ENCODE data around the gene STUM. TPM values are rescaled to one million over a fixed set of nuclear protein-coding genes. Genes with fewer than 3 reads are reported as not detected.
A peak's percentile ranks its signal among the peaks of the same experiment; 100 is the strongest.

STUM gene
- total RNA-seq, 1 donor from 2014 or later = 0.85 TPM

DNA sequence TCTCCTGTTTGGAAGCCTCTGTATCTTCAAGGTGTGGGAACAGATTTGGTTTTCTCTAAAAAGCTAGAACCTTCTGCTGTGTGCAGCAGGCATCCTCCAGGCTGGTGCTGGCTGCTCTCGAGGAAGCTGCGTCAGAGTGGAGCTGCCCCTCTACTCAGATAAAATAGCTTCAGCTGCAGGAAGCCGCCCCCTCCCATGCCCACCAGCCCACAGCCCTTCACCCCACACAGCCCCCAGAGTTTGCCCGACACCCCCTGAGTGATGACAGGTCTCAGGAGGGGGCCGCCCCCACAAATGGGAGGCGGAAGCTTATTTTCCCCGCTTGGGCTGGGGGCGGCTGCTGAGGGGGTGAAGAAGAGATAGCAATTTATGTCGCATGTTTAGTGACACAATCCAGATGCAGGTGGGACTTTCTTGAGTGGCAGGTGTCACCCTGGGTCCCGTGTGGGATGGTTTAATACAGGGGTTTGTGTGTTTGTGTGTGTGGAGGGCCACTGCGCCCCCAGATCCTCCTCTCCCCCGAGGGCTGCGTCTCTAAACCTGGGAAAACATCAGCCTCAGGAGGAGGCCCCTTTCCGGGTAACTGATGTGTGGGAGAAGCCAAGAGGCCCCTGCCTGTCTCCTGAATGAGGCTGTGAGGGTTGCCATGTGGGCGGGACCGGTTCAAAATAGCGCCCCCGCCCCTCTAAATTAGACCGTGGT, 55.4 kb downstream of the STUM start:
- Histone ChIP-seq H3K4me3 (no peak overlapping the region), H3K27ac (replicated peaks) (peak overlapping the region; percentile 83), H3K36me3 (no peaks in the 10 kb centered on the region), H3K9me3 (replicated peaks) (no peaks in the 10 kb centered on the region), H3K4me1 (peaks cover 52% of the 10 kb centered on the region), H3K27me3 (ENCODE audit: low read depth) (no peaks in the 10 kb centered on the region)
- no peak for DNase-seq
- TF ChIP-seq, protein P1, sequence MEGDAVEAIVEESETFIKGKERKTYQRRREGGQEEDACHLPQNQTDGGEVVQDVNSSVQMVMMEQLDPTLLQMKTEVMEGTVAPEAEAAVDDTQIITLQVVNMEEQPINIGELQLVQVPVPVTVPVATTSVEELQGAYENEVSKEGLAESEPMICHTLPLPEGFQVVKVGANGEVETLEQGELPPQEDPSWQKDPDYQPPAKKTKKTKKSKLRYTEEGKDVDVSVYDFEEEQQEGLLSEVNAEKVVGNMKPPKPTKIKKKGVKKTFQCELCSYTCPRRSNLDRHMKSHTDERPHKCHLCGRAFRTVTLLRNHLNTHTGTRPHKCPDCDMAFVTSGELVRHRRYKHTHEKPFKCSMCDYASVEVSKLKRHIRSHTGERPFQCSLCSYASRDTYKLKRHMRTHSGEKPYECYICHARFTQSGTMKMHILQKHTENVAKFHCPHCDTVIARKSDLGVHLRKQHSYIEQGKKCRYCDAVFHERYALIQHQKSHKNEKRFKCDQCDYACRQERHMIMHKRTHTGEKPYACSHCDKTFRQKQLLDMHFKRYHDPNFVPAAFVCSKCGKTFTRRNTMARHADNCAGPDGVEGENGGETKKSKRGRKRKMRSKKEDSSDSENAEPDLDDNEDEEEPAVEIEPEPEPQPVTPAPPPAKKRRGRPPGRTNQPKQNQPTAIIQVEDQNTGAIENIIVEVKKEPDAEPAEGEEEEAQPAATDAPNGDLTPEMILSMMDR (IDR thresholded peaks at IDR 0.05; ENCODE audit: borderline replicate concordance) = no peak
- intact Hi-C loops (cut with micrococcal nuclease) = loop anchor here (10.0 kb wide), 1 partner anchor 59 kb away; the partner anchor contains the start of gene STUM

DNA sequence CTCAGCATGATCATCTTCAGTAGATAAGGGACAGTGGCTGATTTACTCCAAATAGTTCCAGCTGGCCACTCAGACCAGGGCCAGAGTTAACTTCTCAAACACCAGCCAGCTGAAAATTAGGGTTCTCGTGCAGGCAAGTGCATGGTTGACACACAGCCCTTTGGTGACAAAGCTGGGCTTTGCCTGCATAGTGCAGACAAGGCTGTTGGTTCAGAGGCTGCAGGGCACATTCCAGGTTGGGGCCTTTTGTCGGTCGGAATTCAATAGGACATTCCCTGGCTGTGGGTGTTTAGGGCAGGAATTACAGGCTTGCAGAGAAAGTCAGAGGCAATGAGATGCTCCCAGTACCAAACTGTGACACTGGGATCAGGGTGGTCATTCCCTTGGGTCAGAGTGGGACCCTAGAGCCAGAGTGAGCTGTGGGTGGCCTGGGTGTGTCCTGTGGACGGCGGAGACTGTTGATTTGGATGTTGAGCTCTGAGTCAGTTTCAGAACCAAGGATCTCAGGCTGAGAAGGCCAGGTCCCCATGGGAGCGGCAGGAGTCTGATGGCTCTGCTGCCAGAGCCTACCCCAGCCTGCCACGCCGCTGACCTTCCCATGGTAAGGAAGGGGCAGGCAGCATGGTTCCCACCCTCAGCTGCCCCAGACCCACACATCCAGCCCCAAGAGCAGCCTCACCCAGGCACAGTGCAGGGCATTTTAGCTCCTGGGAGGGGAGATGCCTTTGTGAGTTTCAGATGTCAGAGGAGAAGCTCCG, 56.2 kb downstream of the STUM start:
- H3K9me3 ChIP-seq (replicated peaks) = no peaks in the 10 kb centered on the region
- H3K27me3 ChIP-seq (ENCODE audit: low read depth) = no peaks in the 10 kb centered on the region
- intact Hi-C loops (cut with micrococcal nuclease) = loop anchor here (10.0 kb wide), 1 partner anchor 60 kb away; the partner anchor contains the start of gene STUM
- no peak for DNase-seq
- peaks cover 57% of the 10 kb centered on the region for H3K4me1 ChIP-seq
- H3K27ac ChIP-seq (replicated peaks) = peak overlapping the region; percentile 83
- TF ChIP-seq, protein P1 (IDR thresholded peaks at IDR 0.05; ENCODE audit: borderline replicate concordance) = no peak
- no peak overlapping the region for H3K4me3 ChIP-seq
- H3K36me3 ChIP-seq = no peaks in the 10 kb centered on the region

- intact Hi-C loops (cut with micrococcal nuclease) = loop anchor here (10.0 kb wide), 1 partner anchor 61 kb away; the partner anchor contains the start of gene STUM
- Histone ChIP-seq H3K27me3 (ENCODE audit: low read depth) (no peaks in the 10 kb centered on the region), H3K27ac (replicated peaks) (peak overlapping the region; percentile 83), H3K4me1 (peaks cover 63% of the 10 kb centered on the region), H3K9me3 (replicated peaks) (no peaks in the 10 kb centered on the region), H3K36me3 (no peaks in the 10 kb centered on the region), H3K4me3 (no peak overlapping the region)
- DNase-seq = no peak
- TF ChIP-seq, protein P1 (IDR thresholded peaks at IDR 0.05; ENCODE audit: borderline replicate concordance) = no peak
Measured at GRCh38 chr1:226605318-226605950, 56.9 kb downstream of the STUM start.

DNA sequence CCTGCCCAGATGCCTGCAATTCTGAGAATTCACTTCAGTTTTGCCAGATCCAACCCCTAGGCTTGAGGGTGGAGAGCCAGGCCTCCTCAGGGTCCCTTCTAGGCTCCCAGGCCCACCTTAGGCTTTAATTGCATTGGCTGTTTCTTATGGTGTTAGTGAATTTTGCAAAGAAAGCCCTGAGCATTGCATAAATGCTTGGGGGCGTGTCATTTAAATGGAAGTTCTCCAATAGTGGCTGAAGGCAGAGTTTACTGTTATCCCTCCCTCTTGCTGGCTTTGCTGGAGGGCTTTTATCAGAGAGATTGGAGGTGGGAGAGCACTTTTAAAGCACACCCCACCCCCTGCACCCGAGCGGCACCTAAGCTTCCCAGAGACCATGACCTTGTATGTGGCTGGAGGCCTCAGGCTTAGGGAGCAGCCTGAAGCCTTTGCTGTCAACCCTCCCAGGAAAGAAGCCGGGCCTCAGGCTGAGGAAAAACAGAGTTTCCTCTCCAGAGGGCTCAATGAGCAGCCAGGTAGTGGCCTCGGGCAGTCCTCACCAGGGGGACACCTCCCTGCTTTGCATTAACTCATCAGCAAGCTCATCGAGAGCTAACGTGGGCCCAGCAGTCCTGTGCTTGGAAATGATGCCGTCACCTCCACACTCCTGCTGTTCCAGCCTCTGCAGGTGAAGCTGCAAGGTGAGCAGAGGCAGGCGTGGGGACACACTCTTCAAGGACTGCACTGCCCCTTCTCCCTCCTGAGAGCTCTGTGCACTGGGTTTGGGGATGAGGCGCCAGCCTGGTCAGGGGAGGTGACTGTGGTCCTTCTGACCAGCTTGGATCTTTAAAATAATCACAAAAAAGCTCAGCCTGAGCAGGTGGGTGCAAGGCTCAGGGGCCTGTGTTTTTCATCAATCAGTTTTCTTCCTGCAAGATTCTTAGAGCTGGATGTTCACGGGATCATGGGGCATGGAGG, 58.0 kb downstream of the STUM start:
- TF ChIP-seq, protein P1 (IDR thresholded peaks at IDR 0.05; ENCODE audit: borderline replicate concordance) = no peak
- H3K4me3 ChIP-seq = no peak overlapping the region
- no peaks in the 10 kb centered on the region for H3K9me3 ChIP-seq (replicated peaks)
- H3K27ac ChIP-seq (replicated peaks) = no peak overlapping the region
- intact Hi-C loops (cut with micrococcal nuclease) = loop anchor here (10.0 kb wide), 1 partner anchor 62 kb away; the partner anchor contains the start of gene STUM
- DNase-seq = no peak
- H3K36me3 ChIP-seq = no peaks in the 10 kb centered on the region
- H3K27me3 ChIP-seq (ENCODE audit: low read depth) = no peaks in the 10 kb centered on the region
- H3K4me1 ChIP-seq = peaks cover 64% of the 10 kb centered on the region
